Measurements from ENCODE around the gene OR4D1.
"Not testable (repeated sequence)": the region's sequence is repeated elsewhere in the genome, so short reads cannot be mapped to it uniquely, and the experiment has no call there.

OR4D1 gene

DNA sequence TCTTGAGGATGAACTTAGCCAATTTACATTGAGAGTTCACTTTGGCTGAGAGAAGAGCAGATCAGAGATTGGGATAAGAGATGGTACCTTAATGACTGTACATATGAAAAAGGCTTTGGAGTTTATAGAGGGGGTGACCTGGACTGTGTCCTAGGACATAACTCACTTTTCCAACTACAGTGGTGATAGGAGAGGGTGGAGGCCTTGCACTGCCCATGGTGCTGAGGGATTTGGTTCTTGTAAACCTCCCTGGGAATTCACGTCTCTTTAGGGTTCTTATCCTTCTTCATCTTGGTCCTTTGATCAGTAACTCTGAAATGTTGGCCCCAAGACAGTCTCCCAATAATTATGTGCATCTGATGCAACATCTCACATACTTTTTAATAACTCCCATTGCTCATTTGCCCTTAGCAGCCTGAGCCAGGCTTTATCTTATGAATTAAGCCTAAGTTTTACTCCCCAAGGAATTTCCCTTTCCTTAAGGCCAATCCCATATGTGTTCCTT is at the start of gene OR4D1:
TSS of gene OR4D1 (plus strand) at position 455 of the 505 bp plus-strand sequence. CDS start 6,770 bp downstream, outside the sequence.
- Histone ChIP-seq H3K36me3 (ENCODE audit: control insufficient read depth, insufficient read depth, low read length) (no peaks in the 10 kb centered on the region), H3K9me3 (ENCODE audit: control insufficient read depth, insufficient read depth, low read length) (no peaks in the 10 kb centered on the region), H3K27me3 (ENCODE audit: control insufficient read depth, insufficient read depth, low read length) (peaks cover 15% of the 10 kb centered on the region), H3K9ac (ENCODE audit: low read depth, low read length) (no peak within 1 kb of the TSS), H3K4me3 (ENCODE audit: low read depth, low read length) (no peak within 1 kb of the TSS), H3K4me1 (ENCODE audit: control insufficient read depth, insufficient read depth, low read length) (no peaks in the 10 kb centered on the region)

DNA sequence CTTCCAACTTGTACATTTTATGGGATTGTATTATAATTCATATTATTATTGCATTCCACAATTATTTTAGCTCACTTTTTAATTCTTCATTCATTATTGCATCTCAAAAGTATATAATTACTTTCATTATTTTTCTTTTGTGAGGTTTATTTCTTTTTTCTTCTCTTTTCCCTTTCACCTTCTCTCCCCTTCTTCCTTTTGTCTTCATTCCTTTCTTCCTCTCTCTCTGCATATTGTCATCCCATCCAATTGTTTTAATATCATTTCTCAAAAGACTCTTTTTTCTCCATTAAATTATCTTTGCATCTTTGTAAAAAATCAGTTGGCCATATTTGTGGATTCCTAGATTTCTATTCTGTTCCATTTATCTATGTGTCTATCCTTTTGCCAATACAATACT is 47.7 kb upstream of the OR4D1 start:
- H3K27me3 ChIP-seq (ENCODE audit: control insufficient read depth, insufficient read depth, low read length), result no peaks in the 10 kb centered on the region
- no peaks in the 10 kb centered on the region for H3K4me1 ChIP-seq (ENCODE audit: control insufficient read depth, insufficient read depth, low read length)
- no peaks in the 10 kb centered on the region for H3K36me3 ChIP-seq (ENCODE audit: control insufficient read depth, insufficient read depth, low read length)
- H3K9ac ChIP-seq (ENCODE audit: low read depth, low read length), result no peak overlapping the region
- H3K4me3 ChIP-seq (ENCODE audit: low read depth, low read length), result no peak overlapping the region
- H3K9me3 ChIP-seq (ENCODE audit: control insufficient read depth, insufficient read depth, low read length), result no peaks in the 10 kb centered on the region

DNA sequence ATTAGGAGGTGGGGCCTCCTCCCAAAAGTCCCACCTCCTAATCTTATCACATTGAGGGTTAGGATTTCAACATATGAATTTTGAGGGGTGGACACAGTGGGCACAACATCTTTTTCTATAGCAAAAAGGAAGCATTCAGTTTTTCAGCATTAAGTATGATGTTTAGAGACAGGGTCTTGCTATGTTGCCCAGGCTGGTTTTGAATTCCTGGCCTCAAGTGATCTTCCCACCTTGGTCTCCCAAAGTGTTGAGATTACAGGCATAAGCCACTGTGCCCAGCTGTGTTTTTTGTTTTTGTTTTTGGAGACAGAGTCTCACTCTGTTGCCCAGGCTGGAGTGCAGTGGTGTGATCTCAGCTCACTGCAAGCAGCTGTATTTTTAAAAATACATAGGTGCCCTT is 46.3 kb upstream of the OR4D1 start:
- H3K4me3 ChIP-seq (ENCODE audit: low read depth, low read length); H3K9me3 ChIP-seq (ENCODE audit: control insufficient read depth, insufficient read depth, low read length); H3K36me3 ChIP-seq (ENCODE audit: control insufficient read depth, insufficient read depth, low read length); H3K9ac ChIP-seq (ENCODE audit: low read depth, low read length); H3K4me1 ChIP-seq (ENCODE audit: control insufficient read depth, insufficient read depth, low read length); H3K27me3 ChIP-seq (ENCODE audit: control insufficient read depth, insufficient read depth, low read length): not testable (repeated sequence)

DNA sequence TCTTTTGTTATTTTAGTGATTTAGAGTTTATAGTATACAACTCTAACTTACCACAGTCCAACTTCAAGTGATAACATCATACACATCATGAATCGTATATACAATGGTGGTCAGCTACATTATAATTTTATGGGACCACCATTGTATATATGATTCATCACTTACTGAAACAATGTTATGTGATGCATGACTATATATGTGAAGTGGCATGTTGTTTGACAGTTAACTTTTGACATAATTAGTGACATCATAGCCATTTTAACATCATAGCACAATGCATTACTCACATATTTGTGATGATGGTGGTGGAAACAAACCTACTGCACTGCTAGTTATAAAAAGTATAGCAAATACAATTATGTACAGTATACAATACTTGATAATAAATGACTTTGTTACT is 43.1 kb upstream of the OR4D1 start:
- Histone ChIP-seq H3K9ac (ENCODE audit: low read depth, low read length) (no peak overlapping the region), H3K4me3 (ENCODE audit: low read depth, low read length) (no peak overlapping the region), H3K27me3 (ENCODE audit: control insufficient read depth, insufficient read depth, low read length) (no peaks in the 10 kb centered on the region), H3K9me3 (ENCODE audit: control insufficient read depth, insufficient read depth, low read length) (no peaks in the 10 kb centered on the region), H3K36me3 (ENCODE audit: control insufficient read depth, insufficient read depth, low read length) (no peaks in the 10 kb centered on the region), H3K4me1 (ENCODE audit: control insufficient read depth, insufficient read depth, low read length) (no peaks in the 10 kb centered on the region)

DNA sequence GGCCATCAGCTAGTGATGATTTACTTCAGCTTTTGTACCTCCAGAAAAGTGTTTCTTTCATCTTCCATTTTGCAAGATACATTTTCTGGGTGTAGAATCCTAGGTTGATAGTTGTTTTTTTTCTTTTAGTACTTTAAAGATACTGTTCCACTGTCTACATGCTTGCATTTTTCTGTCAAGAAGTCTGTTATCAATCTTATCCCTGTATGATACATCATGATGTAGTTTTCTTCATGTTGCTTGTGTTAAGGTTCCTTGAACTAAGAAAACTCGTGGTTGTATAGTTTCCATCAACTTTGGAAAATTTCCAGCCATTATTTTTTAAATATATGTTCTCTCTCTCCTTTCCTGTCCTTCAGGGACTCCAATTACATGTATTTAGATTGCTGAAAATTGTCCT is 40.9 kb upstream of the OR4D1 start:
- no peaks in the 10 kb centered on the region for H3K36me3 ChIP-seq (ENCODE audit: control insufficient read depth, insufficient read depth, low read length)
- no peak overlapping the region for H3K9ac ChIP-seq (ENCODE audit: low read depth, low read length)
- H3K4me3 ChIP-seq (ENCODE audit: low read depth, low read length), result no peak overlapping the region
- H3K4me1 ChIP-seq (ENCODE audit: control insufficient read depth, insufficient read depth, low read length), result no peaks in the 10 kb centered on the region
- H3K9me3 ChIP-seq (ENCODE audit: control insufficient read depth, insufficient read depth, low read length), result no peaks in the 10 kb centered on the region
- no peaks in the 10 kb centered on the region for H3K27me3 ChIP-seq (ENCODE audit: control insufficient read depth, insufficient read depth, low read length)

DNA sequence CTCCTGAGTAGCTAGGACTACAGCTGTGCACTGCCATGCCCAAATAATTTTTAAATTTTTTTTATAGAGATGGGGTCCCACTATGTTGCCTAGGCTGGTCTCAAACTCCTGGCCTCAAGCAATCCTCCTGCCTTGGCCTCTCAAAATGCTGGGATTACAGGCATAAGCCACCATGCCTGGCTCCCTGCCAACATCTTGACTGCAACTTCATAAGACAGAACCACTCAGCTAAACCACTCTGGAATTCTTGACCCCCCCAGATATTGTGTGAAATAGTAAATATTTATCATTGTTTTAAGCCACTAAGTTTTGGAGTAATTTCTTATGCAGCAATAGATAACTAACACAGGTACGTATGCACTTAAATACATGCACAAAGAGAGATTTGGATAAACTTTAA is 39.0 kb upstream of the OR4D1 start:
- no peaks in the 10 kb centered on the region for H3K27me3 ChIP-seq (ENCODE audit: control insufficient read depth, insufficient read depth, low read length)
- no peak overlapping the region for H3K4me3 ChIP-seq (ENCODE audit: low read depth, low read length)
- H3K9me3 ChIP-seq (ENCODE audit: control insufficient read depth, insufficient read depth, low read length), result no peaks in the 10 kb centered on the region
- H3K4me1 ChIP-seq (ENCODE audit: control insufficient read depth, insufficient read depth, low read length), result no peaks in the 10 kb centered on the region
- no peaks in the 10 kb centered on the region for H3K36me3 ChIP-seq (ENCODE audit: control insufficient read depth, insufficient read depth, low read length)
- H3K9ac ChIP-seq (ENCODE audit: low read depth, low read length), result no peak overlapping the region

DNA sequence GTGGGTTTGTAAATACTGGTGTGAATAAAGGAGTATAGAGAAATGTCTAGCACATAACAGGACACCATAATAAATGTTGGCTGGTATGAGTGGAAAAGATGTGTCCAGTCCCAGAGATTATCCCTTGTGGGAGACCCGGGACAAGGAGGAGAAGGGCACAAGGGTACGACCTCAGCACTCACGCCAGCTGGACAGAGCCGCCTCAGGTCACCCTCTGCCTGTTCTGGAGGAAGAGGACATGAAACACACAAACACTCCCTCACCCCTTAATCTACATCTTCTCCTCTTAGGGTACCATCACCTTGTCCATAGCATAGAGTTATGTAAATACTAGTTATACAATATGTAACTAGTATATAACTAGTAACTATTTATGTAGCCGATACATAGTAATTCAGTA is 38.2 kb upstream of the OR4D1 start:
- no peaks in the 10 kb centered on the region for H3K27me3 ChIP-seq (ENCODE audit: control insufficient read depth, insufficient read depth, low read length)
- no peak overlapping the region for H3K9ac ChIP-seq (ENCODE audit: low read depth, low read length)
- no peak overlapping the region for H3K4me3 ChIP-seq (ENCODE audit: low read depth, low read length)
- H3K4me1 ChIP-seq (ENCODE audit: control insufficient read depth, insufficient read depth, low read length), result no peaks in the 10 kb centered on the region
- no peaks in the 10 kb centered on the region for H3K36me3 ChIP-seq (ENCODE audit: control insufficient read depth, insufficient read depth, low read length)
- H3K9me3 ChIP-seq (ENCODE audit: control insufficient read depth, insufficient read depth, low read length), result no peaks in the 10 kb centered on the region

DNA sequence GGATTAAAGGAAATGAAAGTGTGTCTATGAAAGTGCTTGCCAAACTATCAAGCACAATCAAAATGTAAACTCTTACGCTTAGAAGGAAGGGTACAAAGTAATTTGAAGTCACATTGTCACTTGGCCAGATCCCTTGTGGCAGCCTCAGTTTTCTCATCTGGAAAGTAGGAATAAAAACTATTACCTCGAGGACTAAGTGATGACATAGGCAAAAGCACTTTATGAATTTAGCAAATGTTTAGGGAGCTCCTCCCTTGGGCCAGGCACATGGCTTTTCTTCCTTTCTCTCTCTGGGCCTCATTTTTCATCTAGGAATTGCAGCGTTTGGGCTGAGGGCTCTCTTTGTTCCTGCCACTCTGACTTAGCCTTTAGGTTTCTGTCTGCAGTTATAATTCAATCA is 36.5 kb upstream of the OR4D1 start:
- H3K4me1 ChIP-seq (ENCODE audit: control insufficient read depth, insufficient read depth, low read length), result no peaks in the 10 kb centered on the region
- no peaks in the 10 kb centered on the region for H3K9me3 ChIP-seq (ENCODE audit: control insufficient read depth, insufficient read depth, low read length)
- no peaks in the 10 kb centered on the region for H3K27me3 ChIP-seq (ENCODE audit: control insufficient read depth, insufficient read depth, low read length)

DNA sequence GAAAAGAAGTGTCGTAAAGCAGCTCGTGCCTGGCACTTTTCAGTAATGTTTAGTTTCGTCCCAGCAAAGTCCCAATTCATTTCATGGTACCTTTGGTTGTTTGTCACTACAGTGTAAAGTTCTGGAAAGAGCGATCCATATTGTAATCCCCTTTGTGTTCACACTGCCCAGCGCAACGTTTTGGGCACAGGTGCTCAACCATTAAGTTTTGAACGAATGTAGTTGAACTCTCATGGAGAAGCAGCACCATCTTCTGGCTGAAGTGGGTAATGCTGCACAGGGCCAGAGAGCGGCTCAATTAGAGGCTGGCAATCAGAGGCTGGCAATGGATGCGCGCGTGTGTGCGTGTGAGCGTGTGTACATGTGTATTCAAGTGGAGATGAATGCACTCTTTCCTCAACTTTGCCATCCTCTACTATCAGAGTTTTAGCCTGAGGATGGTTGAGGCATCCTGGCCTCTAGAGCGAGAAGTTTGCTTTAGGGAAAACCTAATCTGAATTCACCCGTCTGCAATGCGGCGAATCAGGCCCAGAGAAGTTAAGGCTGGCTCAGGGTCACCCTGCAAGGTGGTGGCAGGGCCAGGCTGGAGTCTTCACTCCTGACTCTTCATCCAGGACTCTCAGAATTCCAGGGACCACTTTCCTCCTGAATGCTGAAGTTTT is 35.1 kb upstream of the OR4D1 start:
- Histone ChIP-seq H3K4me1 (ENCODE audit: control insufficient read depth, insufficient read depth, low read length) (no peaks in the 10 kb centered on the region), H3K9ac (ENCODE audit: low read depth, low read length) (no peak overlapping the region), H3K27me3 (ENCODE audit: control insufficient read depth, insufficient read depth, low read length) (peaks cover 5% of the 10 kb centered on the region), H3K9me3 (ENCODE audit: control insufficient read depth, insufficient read depth, low read length) (no peaks in the 10 kb centered on the region), H3K4me3 (ENCODE audit: low read depth, low read length) (no peak overlapping the region), H3K36me3 (ENCODE audit: control insufficient read depth, insufficient read depth, low read length) (no peaks in the 10 kb centered on the region)

More for the DNA sequence above, 36.5 kb upstream of the OR4D1 start:
- Histone ChIP-seq H3K4me3 (ENCODE audit: low read depth, low read length) (no peak overlapping the region), H3K36me3 (ENCODE audit: control insufficient read depth, insufficient read depth, low read length) (no peaks in the 10 kb centered on the region), H3K9ac (ENCODE audit: low read depth, low read length) (no peak overlapping the region)

DNA sequence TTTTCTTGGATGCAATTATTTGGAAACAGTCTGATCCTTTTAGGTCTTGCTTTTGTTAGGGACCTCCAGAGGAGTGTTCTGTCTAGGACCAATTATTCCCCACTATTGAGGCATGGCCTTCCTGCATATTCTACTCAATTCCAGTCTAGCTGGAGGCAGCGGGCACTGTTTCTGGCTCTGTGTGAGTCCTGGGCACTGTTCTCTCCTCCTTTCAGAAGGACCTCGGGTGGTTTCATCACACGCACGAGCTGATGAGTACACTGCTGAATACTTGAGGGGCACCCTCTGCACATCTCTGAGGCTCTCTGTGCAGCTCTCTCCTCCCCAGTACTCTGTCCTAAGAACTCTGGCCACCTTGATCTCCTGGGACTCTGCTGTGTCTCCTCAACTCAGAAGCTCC is 34.2 kb upstream of the OR4D1 start:
- Histone ChIP-seq H3K4me3 (ENCODE audit: low read depth, low read length) (no peak overlapping the region), H3K36me3 (ENCODE audit: control insufficient read depth, insufficient read depth, low read length) (no peaks in the 10 kb centered on the region), H3K4me1 (ENCODE audit: control insufficient read depth, insufficient read depth, low read length) (no peaks in the 10 kb centered on the region), H3K9me3 (ENCODE audit: control insufficient read depth, insufficient read depth, low read length) (no peaks in the 10 kb centered on the region), H3K27me3 (ENCODE audit: control insufficient read depth, insufficient read depth, low read length) (peaks cover 5% of the 10 kb centered on the region), H3K9ac (ENCODE audit: low read depth, low read length) (no peak overlapping the region)

DNA sequence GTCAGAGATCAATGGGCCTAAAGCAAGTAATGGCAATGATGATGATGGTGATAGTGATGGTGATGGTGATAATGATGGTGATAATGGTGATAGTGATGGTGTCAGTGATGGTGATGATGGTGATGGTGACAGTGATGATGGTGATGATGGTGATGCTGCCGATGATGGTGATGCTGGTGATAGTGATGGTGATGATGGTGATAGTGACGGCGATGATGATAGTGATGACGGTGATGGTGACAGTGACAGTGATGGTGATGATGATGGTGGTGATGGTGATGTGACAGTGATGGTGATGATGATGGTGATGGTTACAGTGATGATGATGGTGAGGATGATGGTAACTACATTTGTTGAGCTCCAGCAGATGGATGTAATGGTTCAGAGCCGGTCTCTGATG is 30.8 kb upstream of the OR4D1 start:
- Histone ChIP-seq H3K9me3 (ENCODE audit: control insufficient read depth, insufficient read depth, low read length) (no peaks in the 10 kb centered on the region), H3K27me3 (ENCODE audit: control insufficient read depth, insufficient read depth, low read length) (peaks cover 5% of the 10 kb centered on the region), H3K9ac (ENCODE audit: low read depth, low read length) (no peak overlapping the region), H3K36me3 (ENCODE audit: control insufficient read depth, insufficient read depth, low read length) (no peaks in the 10 kb centered on the region), H3K4me3 (ENCODE audit: low read depth, low read length) (no peak overlapping the region), H3K4me1 (ENCODE audit: control insufficient read depth, insufficient read depth, low read length) (no peaks in the 10 kb centered on the region)

DNA sequence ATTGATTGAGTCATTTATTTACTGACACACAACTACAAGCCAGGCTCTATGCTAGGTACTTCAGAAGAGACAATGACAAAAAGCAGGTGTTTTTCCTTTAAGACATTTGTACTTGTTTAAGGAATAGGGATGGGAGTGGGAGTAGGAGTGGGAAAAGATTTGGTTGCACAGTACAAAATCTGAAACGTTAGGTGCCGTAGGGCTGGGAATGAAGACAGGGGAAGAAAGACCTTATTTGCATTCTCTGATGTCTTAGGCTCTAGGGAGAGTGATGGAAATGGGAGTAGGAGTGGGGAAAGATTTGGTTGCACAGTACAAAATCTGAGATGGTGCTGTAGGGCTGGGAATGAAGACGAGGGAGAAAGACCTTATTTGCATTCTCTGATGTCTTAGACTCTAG is 28.7 kb upstream of the OR4D1 start:
- Histone ChIP-seq H3K9ac (ENCODE audit: low read depth, low read length) (no peak overlapping the region), H3K4me3 (ENCODE audit: low read depth, low read length) (no peak overlapping the region), H3K9me3 (ENCODE audit: control insufficient read depth, insufficient read depth, low read length) (no peaks in the 10 kb centered on the region), H3K4me1 (ENCODE audit: control insufficient read depth, insufficient read depth, low read length) (no peaks in the 10 kb centered on the region), H3K36me3 (ENCODE audit: control insufficient read depth, insufficient read depth, low read length) (no peaks in the 10 kb centered on the region), H3K27me3 (ENCODE audit: control insufficient read depth, insufficient read depth, low read length) (peaks cover 5% of the 10 kb centered on the region)
